HG03108 (cell line): ENCODE results near the gene DNAI1.

Experiments
- ATAC-seq: cut with Tn5 transposase; IDR thresholded peaks from one replicate; pipeline ENCODE4 v1.9.1; 2021; ENCODE audit warnings: moderate library complexity; ENCODE audit not compliant: unreplicated experiment

Gene DNAI1

DNA sequence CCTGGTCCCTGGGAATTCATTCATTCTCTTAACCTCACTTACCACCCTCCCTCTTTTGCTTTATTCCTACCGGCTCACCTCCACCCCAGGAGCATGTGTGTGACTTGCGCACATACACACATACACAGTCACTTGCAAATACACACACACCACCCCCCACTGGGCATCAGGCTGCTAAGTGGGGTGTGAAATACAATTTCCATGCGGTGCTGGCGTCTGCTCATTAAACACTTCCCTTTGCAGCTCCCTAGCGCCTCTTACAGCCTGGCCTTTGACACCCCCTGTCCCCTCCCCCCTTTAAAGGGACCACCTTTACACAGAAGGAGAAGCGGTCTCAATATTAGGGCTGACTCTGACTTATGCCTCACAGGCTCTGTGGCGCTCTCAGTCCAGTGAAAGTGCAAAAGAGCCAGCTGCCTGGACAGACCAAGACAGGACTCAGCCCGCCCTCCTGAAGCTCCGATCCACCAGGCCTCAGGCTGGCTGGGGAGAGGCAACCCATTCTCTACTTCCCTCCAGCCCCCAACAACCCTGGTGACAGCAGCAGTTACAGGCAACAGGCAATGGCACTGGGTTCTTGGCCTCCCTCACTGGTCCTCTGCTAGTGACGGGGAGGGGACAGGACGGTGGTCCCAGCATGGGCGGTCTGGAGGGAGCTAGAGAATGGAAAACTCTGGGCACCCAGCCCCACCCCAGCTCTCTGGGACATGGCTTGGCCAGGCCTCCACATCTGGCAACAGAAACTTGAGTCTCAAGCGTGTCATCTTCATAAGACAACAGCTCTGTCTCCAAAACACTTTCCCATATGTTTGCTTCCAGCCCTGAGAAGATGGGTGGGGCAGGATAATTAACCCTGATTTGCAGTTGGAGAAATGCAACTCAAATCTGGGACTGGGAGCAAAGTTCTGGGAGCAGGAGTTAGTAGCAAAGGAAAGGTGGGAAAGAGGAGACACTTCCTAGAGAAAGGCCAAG lies 52.2 kb downstream of the DNAI1 start:
- no peak for ATAC-seq

DNA sequence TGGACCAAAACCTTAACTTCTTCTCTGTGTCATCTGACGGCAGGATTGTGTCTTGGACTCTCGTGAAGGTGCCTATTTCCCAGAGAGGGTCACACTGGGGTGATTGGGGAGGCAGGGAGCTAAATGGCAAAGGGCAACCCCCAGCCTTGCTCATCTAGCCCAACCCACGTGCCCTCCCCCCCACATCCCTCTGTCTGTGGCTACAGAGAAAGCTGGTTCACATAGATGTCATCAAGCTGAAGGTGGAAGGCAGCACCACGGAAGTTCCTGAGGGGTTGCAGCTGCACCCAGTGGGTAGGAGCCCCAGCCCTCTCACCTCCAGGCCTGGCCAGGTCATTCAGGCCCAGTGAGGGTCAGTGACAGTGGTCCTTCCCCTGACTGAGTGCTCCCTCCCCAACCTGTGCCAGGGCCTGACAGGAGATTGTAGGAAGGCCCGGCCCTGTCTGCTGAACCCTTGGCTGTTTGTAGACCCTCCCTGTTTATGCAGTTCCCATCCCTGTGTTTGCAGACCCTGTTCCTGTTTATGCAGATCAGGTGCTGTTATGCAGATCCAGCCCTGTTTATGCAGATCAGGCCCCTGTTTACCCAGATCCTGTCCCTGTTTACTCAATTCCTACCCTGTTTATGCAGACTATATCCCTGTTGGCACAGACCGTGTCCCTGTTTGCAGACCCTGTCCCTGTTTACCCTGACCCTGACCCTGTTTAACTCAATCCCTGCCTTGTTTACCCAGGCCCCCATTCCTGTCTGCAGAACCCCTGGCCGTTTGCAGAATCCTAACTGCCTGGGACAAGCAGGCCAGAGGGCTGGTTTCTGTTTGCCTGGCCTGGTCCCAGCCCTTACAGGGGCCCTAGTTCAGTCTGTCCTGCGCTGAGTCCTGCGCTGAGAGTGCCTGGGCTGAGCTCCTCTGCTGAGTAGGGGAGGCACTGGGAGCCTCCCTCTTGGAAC lies 53.8 kb downstream of the DNAI1 start:
- ATAC-seq = no peak

GRCh38 chr9:34513567-34514214 lies 55.1 kb downstream of the DNAI1 start:
- ATAC-seq = no peak

DNA sequence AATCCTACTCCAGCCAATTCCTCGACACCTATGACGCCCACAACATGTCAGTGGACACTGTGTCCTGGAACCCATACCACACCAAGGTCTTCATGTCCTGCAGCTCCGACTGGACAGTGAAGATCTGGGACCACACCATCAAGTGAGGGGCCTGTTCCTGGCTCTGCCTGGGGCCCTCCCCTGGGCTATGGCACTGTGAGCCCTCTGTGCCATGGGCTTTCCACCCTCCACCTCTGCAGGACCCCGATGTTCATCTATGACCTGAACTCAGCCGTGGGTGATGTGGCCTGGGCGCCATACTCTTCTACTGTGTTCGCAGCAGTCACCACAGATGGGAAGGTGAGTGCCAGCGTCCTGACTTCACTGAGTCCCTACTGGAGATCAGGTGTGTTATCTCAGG lies 55.8 kb downstream of the DNAI1 start:
- ATAC-seq = no peak

DNA sequence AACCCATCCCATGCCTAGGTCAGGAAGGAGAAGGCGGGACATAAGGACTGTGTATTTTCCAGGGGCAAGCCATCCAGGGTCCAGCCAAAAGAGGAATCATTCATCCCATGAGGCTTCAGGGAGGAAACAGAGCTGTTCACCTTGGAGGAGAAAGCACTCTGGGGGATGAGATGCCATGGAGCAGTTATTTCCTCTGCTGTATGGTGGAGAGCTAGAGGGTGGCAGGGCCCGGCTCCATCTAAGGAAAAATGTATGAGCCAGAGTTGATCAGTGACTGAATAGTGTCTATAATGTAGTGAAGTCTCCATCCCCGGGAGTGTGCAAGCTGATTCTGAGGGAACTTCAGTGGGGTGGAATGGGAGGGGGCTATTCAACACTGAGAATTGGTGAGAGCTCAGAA lies 56.2 kb downstream of the DNAI1 start:
- ATAC-seq = no peak

DNA sequence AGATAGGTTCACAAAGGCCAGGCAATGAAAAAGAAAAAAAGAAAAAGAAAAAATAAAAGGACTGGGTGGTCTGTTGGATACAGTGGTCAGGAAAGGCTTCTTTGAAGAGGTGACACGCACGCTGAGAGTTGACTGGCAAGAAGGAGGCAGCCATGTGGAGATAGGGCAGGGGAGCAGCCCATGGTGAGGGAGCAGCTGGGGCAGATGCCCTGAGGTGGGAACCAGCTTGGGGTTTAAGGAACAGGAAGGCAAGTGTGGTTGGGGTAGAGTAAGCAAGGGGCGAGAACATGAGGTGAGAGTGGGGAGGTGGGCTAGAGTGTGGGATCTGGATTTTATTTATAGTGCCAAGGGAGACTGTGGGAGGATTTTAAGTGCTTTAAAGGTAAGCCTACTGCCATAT lies 57.4 kb downstream of the DNAI1 start:
- ATAC-seq = no peak

- ATAC-seq = no peak
Observed at GRCh38 chr9:34517185-34517584, 58.6 kb downstream of the DNAI1 start.

DNA sequence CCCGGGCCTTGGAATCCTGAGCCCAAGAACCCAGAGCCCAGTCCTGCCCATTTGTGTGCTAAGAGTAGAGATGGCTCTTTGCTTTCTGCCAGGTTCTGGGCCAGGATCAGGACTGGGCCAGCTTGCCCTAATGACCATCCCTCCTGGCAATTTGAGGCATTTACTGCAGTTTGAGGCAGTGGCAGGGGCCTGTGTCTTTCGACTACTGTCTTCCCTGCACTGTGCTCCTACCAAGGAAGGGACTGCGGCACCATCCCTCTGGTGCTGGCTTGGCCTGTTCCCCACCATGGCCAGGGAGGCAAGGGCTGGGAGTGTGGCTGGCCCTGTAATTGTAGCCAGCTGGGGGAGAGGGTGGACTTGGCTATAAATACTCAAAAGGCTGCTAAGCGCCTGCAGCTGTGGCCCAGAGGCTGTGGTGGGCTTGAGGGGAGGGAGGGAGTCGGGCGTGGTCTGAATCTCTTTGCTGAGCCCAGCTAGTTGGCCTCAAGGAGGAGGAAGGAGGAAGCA lies 59.6 kb downstream of the DNAI1 start:
- no peak for ATAC-seq

- no peak for ATAC-seq
Observed at GRCh38 chr9:34518896-34519295, 60.3 kb downstream of the DNAI1 start.

DNA sequence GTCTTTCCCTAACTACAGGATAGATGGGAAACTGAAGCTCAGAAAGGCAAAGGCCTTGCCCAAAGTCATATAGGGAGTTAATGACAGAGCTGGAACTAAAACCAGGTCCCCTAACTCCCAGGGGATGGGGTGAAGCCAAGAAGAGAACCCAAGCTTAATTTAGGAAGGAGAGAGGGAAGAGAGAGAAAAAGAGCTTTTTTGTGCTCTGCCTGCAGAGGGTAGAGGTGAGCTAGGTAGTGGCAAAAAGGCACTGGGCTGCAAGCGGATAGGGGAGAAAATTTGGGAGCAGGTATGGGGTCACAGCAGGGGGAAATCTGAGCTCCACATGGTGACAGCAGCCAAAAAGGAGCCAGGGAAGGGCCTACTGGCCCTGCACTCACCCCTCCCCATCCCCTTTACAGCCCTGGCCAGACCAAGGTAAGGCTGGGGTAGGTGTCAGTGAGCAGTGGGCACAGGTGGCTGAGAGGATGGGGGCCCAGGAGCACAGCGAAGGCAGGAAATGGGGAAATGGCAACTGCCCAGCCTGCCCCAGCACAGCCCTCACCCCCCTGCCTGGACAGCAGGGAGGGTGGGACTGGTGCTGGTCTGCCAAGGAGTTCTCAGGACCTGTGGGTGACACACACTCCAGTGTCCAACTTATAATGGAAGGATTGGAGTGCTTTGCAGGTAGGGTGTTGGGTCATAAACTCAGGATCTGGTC lies 60.9 kb downstream of the DNAI1 start:
- ATAC-seq = no peak

GRCh38 chr9:34520096-34520495 lies 61.5 kb downstream of the DNAI1 start:
- no peak for ATAC-seq

GRCh38 chr9:34520505-34521385 lies 62.1 kb downstream of the DNAI1 start:
- no peak for ATAC-seq

- ATAC-seq = no peak
Observed at GRCh38 chr9:34521406-34522045, 62.9 kb downstream of the DNAI1 start.

DNA sequence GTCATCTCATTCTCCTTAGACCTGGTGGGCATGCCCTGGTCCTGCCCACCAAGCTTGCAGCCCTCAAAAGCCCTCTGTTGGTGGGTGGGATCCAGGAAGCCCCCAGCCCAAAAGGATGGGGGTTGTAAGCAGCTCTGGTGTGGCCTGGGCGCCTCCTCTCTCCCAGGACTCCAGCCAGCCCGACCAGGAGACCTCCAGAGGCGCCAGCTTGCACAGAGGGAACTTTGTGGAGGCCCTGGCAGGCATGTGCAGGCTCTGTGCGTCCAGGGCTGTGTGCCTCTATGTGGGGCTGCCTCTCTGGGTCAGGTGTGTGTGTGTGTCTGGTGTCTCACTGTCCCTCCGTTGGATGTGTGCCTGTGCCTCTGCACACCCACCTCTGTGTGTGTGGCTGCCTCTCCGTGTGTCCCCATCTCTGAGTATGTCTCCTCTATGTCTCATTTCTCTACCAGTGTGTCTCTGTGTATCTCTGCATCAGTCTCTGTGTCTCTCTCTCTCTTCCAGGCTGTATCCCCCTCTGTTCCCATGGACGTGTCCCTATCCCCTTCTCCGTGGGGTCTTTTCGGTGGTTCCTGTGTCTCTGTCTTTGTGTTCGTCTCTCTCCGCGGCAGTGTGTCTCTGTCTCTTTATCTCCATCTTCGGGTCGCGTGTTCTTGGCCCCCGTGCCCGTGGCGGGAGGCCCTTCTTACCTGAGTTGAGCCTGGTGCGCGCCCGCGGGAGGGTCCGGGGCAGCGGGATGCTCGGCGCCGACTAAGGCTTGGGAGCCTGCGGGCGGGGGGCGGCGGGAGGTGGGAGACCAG lies 63.7 kb downstream of the DNAI1 start:
- no peak for ATAC-seq

DNA sequence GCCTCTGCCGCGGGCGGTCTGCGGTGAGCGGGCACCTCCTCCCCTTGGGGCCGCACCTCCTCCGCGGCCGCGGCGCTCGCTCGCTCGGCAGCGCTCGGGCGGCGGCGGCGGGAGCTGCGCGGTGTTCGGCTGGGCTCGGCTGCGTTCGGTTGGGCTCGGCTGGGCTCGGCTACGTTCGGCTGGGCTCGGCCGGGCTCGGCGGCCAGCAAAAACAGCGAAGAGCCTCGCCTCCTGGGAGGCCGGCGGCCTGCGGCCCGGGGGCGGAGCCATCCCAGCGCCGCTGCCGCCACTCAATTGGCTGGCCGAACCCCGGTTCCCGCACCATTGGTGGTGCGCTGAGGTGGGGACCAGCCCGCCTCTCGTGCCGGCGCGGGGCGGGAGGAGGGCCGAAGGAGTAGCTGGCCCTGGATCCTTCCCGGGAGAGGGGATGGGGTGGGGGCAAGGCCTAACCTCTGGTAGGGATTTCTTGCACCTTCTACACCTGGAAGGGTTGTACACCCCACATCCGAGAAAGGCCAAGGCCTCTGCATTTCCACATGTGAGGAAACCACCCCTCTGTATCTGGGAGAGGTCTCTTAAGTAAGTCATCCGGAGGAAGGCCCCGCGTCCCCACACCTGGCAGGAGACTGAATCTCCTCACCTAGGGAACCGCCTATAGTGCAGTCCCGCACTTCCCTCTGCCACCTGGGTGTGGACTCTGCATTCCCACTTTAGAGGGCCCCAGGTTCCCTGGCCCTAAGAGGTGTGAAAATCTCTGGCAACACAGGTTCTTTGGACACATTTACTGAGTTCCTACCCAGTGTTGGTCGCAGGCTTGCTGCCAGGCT lies 64.6 kb downstream of the DNAI1 start, which contains the start of gene ENHO:
Gene ENHO, minus strand, starts transcription at position 20 of the 827 bp plus-strand sequence. CDS start 1,295 bp downstream, outside the sequence.
- ATAC-seq = peak; percentile 85

GRCh38 chr9:34524349-34524748 lies 65.7 kb downstream of the DNAI1 start:
- no peak for ATAC-seq

DNA sequence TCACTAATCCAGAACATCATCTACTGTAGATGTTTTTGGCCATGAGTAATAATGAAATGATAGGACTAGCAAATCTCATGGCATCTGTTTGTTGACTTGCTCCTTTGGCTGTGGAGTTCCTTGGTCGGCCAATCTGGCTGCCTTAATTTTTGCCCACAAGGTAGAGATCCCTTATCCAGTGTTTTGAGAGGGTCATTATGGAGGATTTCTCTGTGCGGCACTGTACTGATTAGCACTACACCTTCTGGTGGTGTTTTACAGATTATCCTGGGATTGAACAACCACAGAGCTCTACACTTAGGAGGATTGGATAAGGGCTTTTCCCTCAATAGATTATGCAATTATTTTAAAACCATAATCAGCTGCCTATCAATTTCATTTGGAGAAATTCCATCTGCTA lies 67.4 kb downstream of the DNAI1 start:
- no peak for ATAC-seq
